B cell (primary cell): Measurements from ENCODE around the gene LTB. TPM values are rescaled to one million over a fixed set of nuclear protein-coding genes. Genes with fewer than 3 reads are reported as not detected.

ENCODE experiments used
- ATAC-seq: fragments of 200-7000 bp; cut with Tn5 transposase; one replicate; pipeline ENCODE4 v1.10.0; 2021; ENCODE audit warnings: low read depth, mild to moderate bottlenecking, moderate number of reproducible peaks, moderate library complexity
- CTCF ChIA-PET: fragments of 350-600 bp; sonication (Branson Sonifier 250); formaldehyde crosslinking; loops from one replicate; lab custom pipeline; 2021; ENCODE audit warnings: antibody characterized with exemption, inconsistent platforms; lab: Charles Lee
- POLR2A ChIA-PET: fragments of 350-600 bp; sonication (Branson Sonifier 250); formaldehyde crosslinking; loops from one replicate; lab custom pipeline; 2021; ENCODE audit warnings: antibody characterized with exemption; lab: Charles Lee
- DNase-seq: peaks from one replicate; pipeline ENCODE4 v3.0.0; 2013
- H2AFZ ChIP-seq: 2 replicates; pipeline ENCODE4 v1.6.1; 2012; ENCODE audit warnings: mild to moderate bottlenecking, low read depth, low read length; ENCODE audit not compliant: insufficient read depth, poor library complexity, severe bottlenecking
- H3K27ac ChIP-seq, 2 donors: 1 replicate in 1 of 2; 2 replicates in 1 of 2; pipeline ENCODE4 v1.5.1; 2012 to 2013; ENCODE audit warnings: low read length in 2 of 2, mild to moderate bottlenecking in 2 of 2, moderate library complexity in 1 of 2
- H3K27me3 ChIP-seq, 4 experiments: fragments of 200-600 bp in 1 of 4; sonication (generic) in 1 of 4; replicated peaks in 1 of 4; 1 replicate in 2 of 4; 2 replicates in 2 of 4; pipeline versions ENCODE4 v1.6.1 to v1.7.0; 2013 to 2016; ENCODE audit warnings: low read length in 3 of 4, mild to moderate bottlenecking in 2 of 4, mixed read lengths in 1 of 4, moderate library complexity in 1 of 4; ENCODE audit not compliant: insufficient read depth in 4 of 4, control insufficient read depth in 3 of 4; ENCODE audit errors: control extremely low read depth in 1 of 4
- H3K36me3 ChIP-seq, 2 experiments: replicated peaks in 1 of 2; 1 replicate in 1 of 2; 2 replicates in 1 of 2; pipeline versions ENCODE4 v1.6.1 to v1.7.1; 2013; ENCODE audit warnings: low read length in 1 of 2; ENCODE audit not compliant: insufficient read depth in 2 of 2, control insufficient read depth in 1 of 2; ENCODE audit errors: control extremely low read depth in 1 of 2, extremely low read depth in 1 of 2
- H3K4me1 ChIP-seq, 2 donors: fragments of 200-600 bp in 1 of 2; sonication (generic) in 1 of 2; 1 replicate in 1 of 2; 2 replicates in 1 of 2; pipeline versions ENCODE4 v1.5.1 to v1.6.1; 2013 to 2017; ENCODE audit warnings: low read length in 2 of 2; ENCODE audit not compliant: control insufficient read depth in 2 of 2, insufficient read depth in 2 of 2
- H3K4me2 ChIP-seq: replicated peaks from 2 replicates; pipeline ENCODE3; 2012; ENCODE audit warnings: mild to moderate bottlenecking, low read depth, low read length; ENCODE audit not compliant: poor library complexity, severe bottlenecking
- H3K4me3 ChIP-seq, 5 experiments: fragments of 200-600 bp in 1 of 5; sonication (generic) in 1 of 5; 1 replicate in 3 of 5; 2 replicates in 2 of 5; pipeline versions ENCODE4 v1.5.1 to v1.7.0; 2011 to 2016; ENCODE audit warnings: low read length in 4 of 5, mild to moderate bottlenecking in 4 of 5, low read depth in 2 of 5, control low read depth in 1 of 5, moderate library complexity in 1 of 5; ENCODE audit not compliant: insufficient read depth in 1 of 5; ENCODE audit errors: control extremely low read depth in 1 of 5, extremely low read depth in 1 of 5
- H3K79me2 ChIP-seq: fragments of 200-600 bp; sonication (generic); one replicate; pipeline ENCODE4 v1.6.0; 2016; ENCODE audit warnings: low read length; ENCODE audit not compliant: control insufficient read depth, insufficient read depth
- H3K9ac ChIP-seq: fragments of 200-600 bp; sonication (generic); 2 replicates; pipeline ENCODE4 v1.6.1; 2017; ENCODE audit warnings: mild to moderate bottlenecking, low read length, moderate library complexity
- H3K9me3 ChIP-seq, 3 donors: one replicate each; pipeline versions ENCODE4 v1.6.1 to v1.7.1; 2013; ENCODE audit warnings: low read length in 2 of 3; ENCODE audit not compliant: control insufficient read depth in 2 of 3, insufficient read depth in 1 of 3; ENCODE audit errors: control extremely low read depth in 1 of 3
- H4K20me1 ChIP-seq: 2 replicates; pipeline ENCODE4 v1.6.0; 2012; ENCODE audit warnings: mild to moderate bottlenecking, low read length; ENCODE audit not compliant: insufficient read depth, control insufficient read depth, poor library complexity, severe bottlenecking
- H3K27ac Mint-ChIP-seq: one replicate; pipeline ENCODE4 v1.8.0; 2021; ENCODE audit warnings: mixed read lengths
- H3K27me3 Mint-ChIP-seq: one replicate; pipeline ENCODE4 v1.8.0; 2021; ENCODE audit warnings: mixed read lengths
- H3K4me1 Mint-ChIP-seq: one replicate; pipeline ENCODE4 v1.8.0; 2021; ENCODE audit warnings: mixed read lengths
- H3K4me3 Mint-ChIP-seq: one replicate; pipeline ENCODE4 v1.8.0; 2021; ENCODE audit warnings: mixed read lengths
- H3K9me3 Mint-ChIP-seq: one replicate; pipeline ENCODE4 v1.8.0; 2022; ENCODE audit warnings: mixed read lengths; ENCODE audit not compliant: insufficient read depth
- EZH2 ChIP-seq: IDR thresholded peaks from 2 replicates; pipeline ENCODE4 v1.6.1; 2012; ENCODE audit warnings: borderline replicate concordance, low read depth, mild to moderate bottlenecking, moderate library complexity, low read length; ENCODE audit not compliant: insufficient read depth, poor library complexity, severe bottlenecking
- WGBS: methylation state at CpG from one replicate; pipeline ENCODE4 v1.1.5; 2013; ENCODE audit warnings: missing lambda C conversion rate; ENCODE audit not compliant: insufficient coverage; 5-methylcytosine and 5-hydroxymethylcytosine counted together
- intact Hi-C: fragments of 100-400 bp; cut with micrococcal nuclease; formaldehyde crosslinking; loops from one replicate; pipeline ENCODE4 v1.10.0; 2022
- polyA plus RNA-seq: library from polyadenylated mRNA; depleted of rRNA; stranded (reverse); fragments of >200 nt; gene quantifications from 2 replicates; pipeline ENCODE4 v1.2.3, GENCODE V29; 2012
- total RNA-seq, 2 donors: library from RNA; stranded (reverse); fragments of 120-200 nt in 1 of 2; gene quantifications; 1 replicate in 1 of 2; 2 replicates in 1 of 2; pipeline versions ENCODE4 v1.2.3 to v1.2.4, GENCODE V29; 2013 to 2022
- TF ChIP-seq, protein P1 (sequence below): fragments of 200-600 bp; IDR thresholded peaks from one replicate; pipeline ENCODE4 v1.8.0; 2022; ENCODE audit warnings: antibody characterized with exemption, mild to moderate bottlenecking

Gene LTB
- total and polyA plus RNA-seq, 2 donors (not counting 1 experiment from before 2014, with no cell fraction given): 488 to 938 TPM

DNA sequence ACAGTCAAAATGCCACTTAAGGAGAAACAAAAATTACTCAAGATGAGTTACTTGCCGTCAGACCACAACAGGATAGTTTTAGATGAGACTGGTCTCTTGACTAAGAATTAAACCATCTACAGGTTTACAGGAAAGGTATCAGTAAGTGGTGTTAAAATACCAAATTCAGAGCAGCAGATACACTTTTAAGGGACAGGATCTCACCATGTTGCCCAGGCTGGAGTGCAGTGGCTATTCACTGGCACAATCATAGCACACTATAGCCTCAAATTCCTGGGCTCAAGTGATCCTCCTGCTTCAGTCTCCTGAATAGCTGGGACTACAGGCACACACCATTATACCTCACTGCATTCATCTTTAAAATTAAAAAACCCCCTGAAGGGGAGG is 48.8 kb downstream of the LTB start:
- H3K4me3 Mint-ChIP-seq: no peak overlapping the region
- H3K4me2 ChIP-seq: no peak overlapping the region
- peaks cover 79% of the 10 kb centered on the region for H4K20me1 ChIP-seq
- H3K27me3 Mint-ChIP-seq: no peaks in the 10 kb centered on the region
- ChIA-PET CTCF (no interaction called here), POLR2A (no interaction called here)
- H3K4me3 ChIP-seq: no peak overlapping the region
- H3K27me3 ChIP-seq: no peaks in the 10 kb centered on the region
- H3K9me3 ChIP-seq: no peaks in the 10 kb centered on the region
- no peaks in the 10 kb centered on the region for H3K9me3 Mint-ChIP-seq
- H3K36me3 ChIP-seq: peaks cover 4 to 85% of the 10 kb centered on the region in 2 experiments
- peaks cover 0 to 2% of the 10 kb centered on the region in 2 donors for H3K4me1 ChIP-seq
- no peak overlapping the region for H3K9ac ChIP-seq
- no peak for DNase-seq
- H3K4me1 Mint-ChIP-seq: peaks cover 19% of the 10 kb centered on the region
- no peak overlapping the region for H2AFZ ChIP-seq
- no peak overlapping the region for H3K27ac Mint-ChIP-seq
- H3K79me2 ChIP-seq: peaks cover 24% of the 10 kb centered on the region
- no peak for ATAC-seq
- TF ChIP-seq, protein P1, sequence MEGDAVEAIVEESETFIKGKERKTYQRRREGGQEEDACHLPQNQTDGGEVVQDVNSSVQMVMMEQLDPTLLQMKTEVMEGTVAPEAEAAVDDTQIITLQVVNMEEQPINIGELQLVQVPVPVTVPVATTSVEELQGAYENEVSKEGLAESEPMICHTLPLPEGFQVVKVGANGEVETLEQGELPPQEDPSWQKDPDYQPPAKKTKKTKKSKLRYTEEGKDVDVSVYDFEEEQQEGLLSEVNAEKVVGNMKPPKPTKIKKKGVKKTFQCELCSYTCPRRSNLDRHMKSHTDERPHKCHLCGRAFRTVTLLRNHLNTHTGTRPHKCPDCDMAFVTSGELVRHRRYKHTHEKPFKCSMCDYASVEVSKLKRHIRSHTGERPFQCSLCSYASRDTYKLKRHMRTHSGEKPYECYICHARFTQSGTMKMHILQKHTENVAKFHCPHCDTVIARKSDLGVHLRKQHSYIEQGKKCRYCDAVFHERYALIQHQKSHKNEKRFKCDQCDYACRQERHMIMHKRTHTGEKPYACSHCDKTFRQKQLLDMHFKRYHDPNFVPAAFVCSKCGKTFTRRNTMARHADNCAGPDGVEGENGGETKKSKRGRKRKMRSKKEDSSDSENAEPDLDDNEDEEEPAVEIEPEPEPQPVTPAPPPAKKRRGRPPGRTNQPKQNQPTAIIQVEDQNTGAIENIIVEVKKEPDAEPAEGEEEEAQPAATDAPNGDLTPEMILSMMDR: no peak
- no peak for TF ChIP-seq EZH2
- no CpG with 5 or more reads among the region's 1 CpG for WGBS
- H3K27ac ChIP-seq: no peak overlapping the region
- intact Hi-C loops: no loop called here

DNA sequence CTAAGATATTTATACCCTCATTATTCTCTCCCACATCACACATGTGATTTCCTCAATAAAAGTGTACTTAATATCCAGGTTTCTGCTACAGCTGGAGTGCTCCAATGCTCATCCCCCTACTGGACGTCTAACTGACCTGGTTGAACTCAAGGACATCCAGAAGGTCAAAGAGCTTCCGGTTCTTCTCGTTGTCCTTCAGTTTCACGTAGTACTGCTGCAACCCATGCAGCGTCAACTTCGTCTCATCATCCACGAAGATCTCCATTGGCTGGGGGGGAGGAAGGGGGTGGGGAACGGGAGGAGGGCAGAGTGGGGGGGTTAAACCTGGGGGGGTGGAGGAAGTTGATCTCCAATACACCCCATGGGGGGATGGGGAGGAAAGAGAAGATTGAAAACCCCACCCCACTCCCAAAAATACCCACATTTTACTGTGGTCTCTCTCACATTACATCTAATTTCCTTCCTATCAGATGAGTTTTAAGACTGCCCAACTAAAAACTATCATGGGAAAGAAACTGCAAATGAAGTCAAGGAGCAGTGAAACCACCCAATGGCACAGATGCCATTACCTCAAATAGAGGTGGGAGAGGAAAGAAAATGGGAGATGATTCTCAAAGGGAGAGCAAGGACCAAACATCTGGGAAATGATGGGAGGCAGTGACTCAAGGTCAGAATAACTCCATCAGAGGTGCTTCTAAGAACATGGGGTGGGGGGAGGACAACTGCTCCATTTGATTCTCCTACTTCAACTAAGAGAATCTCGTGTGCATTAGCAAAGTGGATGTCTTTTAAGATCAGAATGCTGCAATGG is 49.4 kb downstream of the LTB start:
- Histone ChIP-seq H3K9me3 (no peaks in the 10 kb centered on the region), H3K79me2 (peaks cover 19% of the 10 kb centered on the region), H3K4me3 (no peak overlapping the region), H3K27ac (no peak overlapping the region), H3K4me2 (no peak overlapping the region), H4K20me1 (peaks cover 74% of the 10 kb centered on the region), H3K4me1 (no peaks in the 10 kb centered on the region), H3K36me3 (peaks cover 4 to 79% of the 10 kb centered on the region in 2 experiments), H3K27me3 (no peaks in the 10 kb centered on the region), H3K9ac (no peak overlapping the region), H2AFZ (no peak overlapping the region)
- WGBS: 70% methylated on average over 2 of the region's 9 CpGs
- peaks cover 16% of the 10 kb centered on the region for H3K4me1 Mint-ChIP-seq
- DNase-seq (no peak), ATAC-seq (no peak)
- no peak overlapping the region for H3K4me3 Mint-ChIP-seq
- no peaks in the 10 kb centered on the region for H3K27me3 Mint-ChIP-seq
- intact Hi-C loops: no loop called here
- H3K9me3 Mint-ChIP-seq: no peaks in the 10 kb centered on the region
- ChIA-PET CTCF (interaction anchor here (1.4 kb wide), 1 partner anchor 8 kb away, joined by 4 read pairs; no protein-coding TSS in a partner anchor), POLR2A (no interaction called here)
- TF ChIP-seq, protein P1: no peak
- no peak for TF ChIP-seq EZH2
- peak overlapping the region; percentile 15 for H3K27ac Mint-ChIP-seq
